Tibial nerve (tissue), 4 donors: ENCODE results near the gene RPL13. TPM values are rescaled to one million over a fixed set of nuclear protein-coding genes. Genes with fewer than 3 reads are reported as not detected.

Experiments
- DNase-seq, 2 donors: peaks; one replicate each; pipeline ENCODE4 v3.0.0-alpha.2; 2019; ENCODE audit warnings: low spot score in 2 of 2
- H3K27ac ChIP-seq, 4 donors: fragments of 200-600 bp; sonication (generic) in 3 of 4; one replicate each; pipeline ENCODE4 v1.5.1; 2017 to 2019; ENCODE audit warnings: mild to moderate bottlenecking in 1 of 4
- H3K27me3 ChIP-seq, 2 donors: fragments of 200-600 bp; sonication (generic) in 1 of 2; one replicate each; pipeline versions ENCODE4 v1.5.1 to v1.6.0; 2017 to 2019
- H3K36me3 ChIP-seq, 3 donors: fragments of 200-600 bp; sonication (generic); one replicate each; pipeline ENCODE4 v1.5.1; 2018 to 2019
- H3K4me1 ChIP-seq, 4 donors: fragments of 200-600 bp; sonication (generic) in 3 of 4; one replicate each; pipeline ENCODE4 v1.5.1; 2017 to 2019
- H3K4me3 ChIP-seq, 4 donors: fragments of 200-600 bp; sonication (generic) in 3 of 4; one replicate each; pipeline ENCODE4 v1.5.1; 2017 to 2019; ENCODE audit warnings: mild to moderate bottlenecking in 1 of 4, moderate library complexity in 1 of 4
- H3K9me3 ChIP-seq, 4 donors: fragments of 200-600 bp; sonication (generic) in 3 of 4; one replicate each; pipeline ENCODE4 v1.5.1; 2017 to 2019
- EP300 ChIP-seq, 2 donors: sonication (generic); formaldehyde crosslinking; IDR thresholded peaks; one replicate each; pipeline ENCODE4 v1.6.1; 2017; ENCODE audit warnings: antibody characterized with exemption in 2 of 2, mild to moderate bottlenecking in 1 of 2
- POLR2A ChIP-seq, 2 donors: fragments of 450-650 bp; IDR thresholded peaks; one replicate each; pipeline ENCODE4 v1.6.1; 2017; ENCODE audit warnings: antibody characterized with exemption in 2 of 2, mild to moderate bottlenecking in 2 of 2, moderate library complexity in 2 of 2
- WGBS, 2 donors: methylation state at CpG; one replicate each; pipeline ENCODE4 v1.1.5; 2018; 5-methylcytosine and 5-hydroxymethylcytosine counted together
- total RNA-seq, 4 donors: library from RNA; depleted of rRNA; stranded (reverse); fragments of >200 nt; gene quantifications; one replicate each; pipeline ENCODE4 v1.1.0, GENCODE V29; 2016
- TF ChIP-seq, protein P1 (sequence below), 5 experiments: fragments of 200-600 bp in 3 of 5; fragments of 450-650 bp in 2 of 5; sonication (generic) in 3 of 5; IDR thresholded peaks; one replicate each; pipeline ENCODE4 v1.5.1; 2016 to 2019; ENCODE audit warnings: antibody characterized with exemption in 5 of 5, mild to moderate bottlenecking in 3 of 5, moderate library complexity in 2 of 5

Gene RPL13
- 1,000 to 10,000 TPM; 5,811 to 9,745 (median 6,935) TPM for total RNA-seq

DNA sequence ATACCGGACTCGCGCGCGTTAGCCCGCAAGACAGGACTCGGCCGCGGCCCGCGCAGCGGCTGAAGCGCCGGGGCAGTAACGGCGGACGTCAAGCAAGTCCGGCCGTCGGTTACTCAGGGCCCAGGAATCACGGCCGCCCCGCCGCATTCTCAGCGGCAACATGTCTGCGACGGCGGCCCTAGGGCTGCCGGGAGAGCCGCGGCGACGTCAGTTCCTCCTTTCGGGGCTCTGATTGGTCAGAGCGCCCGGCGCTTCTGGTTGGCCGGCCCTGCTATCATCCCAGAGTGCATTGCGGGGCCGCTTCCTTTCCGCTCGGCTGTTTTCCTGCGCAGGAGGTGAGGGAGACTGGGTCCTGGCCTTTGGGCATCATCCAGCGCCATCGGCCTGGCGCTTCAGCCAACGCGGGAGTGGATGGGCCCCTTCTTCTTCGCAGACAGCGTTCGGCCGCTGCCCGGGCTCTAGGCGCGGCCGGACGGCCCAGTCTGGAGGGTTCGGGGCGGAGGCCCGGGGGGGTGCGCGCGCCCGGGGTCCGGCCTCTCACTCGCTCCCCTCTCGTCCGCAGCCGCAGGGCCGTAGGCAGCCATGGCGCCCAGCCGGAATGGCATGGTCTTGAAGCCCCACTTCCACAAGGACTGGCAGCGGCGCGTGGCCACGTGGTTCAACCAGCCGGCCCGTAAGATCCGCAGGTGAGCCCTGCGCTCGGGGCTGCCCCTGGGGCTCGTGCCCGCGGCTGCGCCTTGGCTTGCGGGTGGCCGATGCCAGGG is at the start of gene RPL13:
Gene RPL13 (plus strand): TSS at position 305 of the 764 bp plus-strand sequence. CDS start 278 bp downstream, at position 583.
- no peaks in the 10 kb centered on the region for H3K9me3 ChIP-seq
- H3K4me1 ChIP-seq, result peaks cover 0 to 73% (median 28%) of the 10 kb centered on the region in 4 donors
- WGBS, 2 donors, result 0% methylated on average over 49 of the region's 87 CpGs
- DNase-seq, result peak; percentile 89 to 90
- H3K27ac ChIP-seq, result peak within 1 kb of the TSS; percentile 70 to 99 (median 98)
- peaks cover 5 to 61% (median 12%) of the 10 kb centered on the region in 3 donors for H3K36me3 ChIP-seq
- H3K27me3 ChIP-seq, result no peaks in the 10 kb centered on the region
- TF ChIP-seq, protein P1, sequence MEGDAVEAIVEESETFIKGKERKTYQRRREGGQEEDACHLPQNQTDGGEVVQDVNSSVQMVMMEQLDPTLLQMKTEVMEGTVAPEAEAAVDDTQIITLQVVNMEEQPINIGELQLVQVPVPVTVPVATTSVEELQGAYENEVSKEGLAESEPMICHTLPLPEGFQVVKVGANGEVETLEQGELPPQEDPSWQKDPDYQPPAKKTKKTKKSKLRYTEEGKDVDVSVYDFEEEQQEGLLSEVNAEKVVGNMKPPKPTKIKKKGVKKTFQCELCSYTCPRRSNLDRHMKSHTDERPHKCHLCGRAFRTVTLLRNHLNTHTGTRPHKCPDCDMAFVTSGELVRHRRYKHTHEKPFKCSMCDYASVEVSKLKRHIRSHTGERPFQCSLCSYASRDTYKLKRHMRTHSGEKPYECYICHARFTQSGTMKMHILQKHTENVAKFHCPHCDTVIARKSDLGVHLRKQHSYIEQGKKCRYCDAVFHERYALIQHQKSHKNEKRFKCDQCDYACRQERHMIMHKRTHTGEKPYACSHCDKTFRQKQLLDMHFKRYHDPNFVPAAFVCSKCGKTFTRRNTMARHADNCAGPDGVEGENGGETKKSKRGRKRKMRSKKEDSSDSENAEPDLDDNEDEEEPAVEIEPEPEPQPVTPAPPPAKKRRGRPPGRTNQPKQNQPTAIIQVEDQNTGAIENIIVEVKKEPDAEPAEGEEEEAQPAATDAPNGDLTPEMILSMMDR (IDR thresholded peaks at IDR 0.05), result peak in 2 of 5 experiments; percentile 20 to 39
- peak; percentile 94 to 97 for TF ChIP-seq POLR2A (IDR thresholded peaks at IDR 0.05)
- peak; percentile 72 to 98 for TF ChIP-seq EP300 (IDR thresholded peaks at IDR 0.05)
- peak within 1 kb of the TSS; percentile 80 to 96 (median 90) for H3K4me3 ChIP-seq

DNA sequence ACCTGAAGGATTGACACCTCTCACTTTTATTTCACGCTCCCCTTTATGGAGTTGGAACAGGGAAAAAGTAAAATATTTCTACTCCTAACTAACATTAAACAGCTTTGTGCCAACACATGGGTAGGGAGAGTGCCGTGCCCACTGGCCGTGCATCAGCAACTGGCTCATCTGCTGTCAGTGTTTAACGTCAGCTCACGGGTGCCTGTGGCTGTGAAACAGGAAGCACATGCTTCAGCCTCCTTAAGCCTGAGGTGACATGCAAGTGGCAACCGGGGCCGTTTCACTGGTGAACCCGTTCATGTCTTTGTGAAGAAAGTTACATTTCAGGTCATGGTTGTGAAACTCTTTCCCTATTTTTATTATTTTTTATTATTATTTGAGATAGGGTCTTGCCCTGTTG is 49.1 kb upstream of the RPL13 start:
- H3K9me3 ChIP-seq, result no peaks in the 10 kb centered on the region
- H3K27ac ChIP-seq, result no peak overlapping the region
- TF ChIP-seq, protein P1 (IDR thresholded peaks at IDR 0.05), result no peak
- TF ChIP-seq EP300 (IDR thresholded peaks at IDR 0.05), result no peak
- TF ChIP-seq POLR2A (IDR thresholded peaks at IDR 0.05), result no peak
- no peak for DNase-seq
- peaks cover 2 to 61% (median 19%) of the 10 kb centered on the region in 3 donors for H3K36me3 ChIP-seq
- H3K4me3 ChIP-seq, result no peak overlapping the region
- peaks cover 0 to 30% (median 18%) of the 10 kb centered on the region in 4 donors for H3K4me1 ChIP-seq
- H3K27me3 ChIP-seq, result no peaks in the 10 kb centered on the region
- WGBS, 2 donors, result 79 to 86% methylated on average over 8 of the region's 8 CpGs

DNA sequence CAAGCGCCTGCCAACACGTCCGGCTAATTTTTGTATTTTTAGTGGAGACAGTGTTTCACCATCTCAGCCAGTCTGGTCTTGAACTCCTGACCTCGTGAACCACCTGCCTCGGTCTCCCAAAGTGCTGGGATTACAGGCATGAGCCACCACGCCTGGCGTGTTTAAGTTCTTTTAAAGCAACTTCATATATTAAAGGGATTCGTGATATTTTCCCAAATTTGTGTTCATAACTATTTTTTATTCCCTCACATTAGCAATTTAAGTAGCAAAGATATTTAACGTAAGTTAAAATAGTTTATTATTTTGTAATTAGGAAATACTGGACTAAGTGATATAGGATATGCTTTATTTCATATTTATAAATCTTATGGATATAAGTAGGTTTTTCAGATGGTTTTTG is 48.0 kb upstream of the RPL13 start:
- H3K4me1 ChIP-seq, result peaks cover 0 to 19% (median 9%) of the 10 kb centered on the region in 4 donors
- peaks cover 2 to 71% (median 19%) of the 10 kb centered on the region in 3 donors for H3K36me3 ChIP-seq
- no peaks in the 10 kb centered on the region for H3K9me3 ChIP-seq
- no peak overlapping the region for H3K27ac ChIP-seq
- 91 to 93% methylated on average over 9 of the region's 9 CpGs for WGBS, 2 donors
- no peak for DNase-seq
- no peaks in the 10 kb centered on the region for H3K27me3 ChIP-seq
- H3K4me3 ChIP-seq, result no peak overlapping the region
- TF ChIP-seq EP300 (IDR thresholded peaks at IDR 0.05), result no peak
- TF ChIP-seq, protein P1 (IDR thresholded peaks at IDR 0.05), result no peak
- no peak for TF ChIP-seq POLR2A (IDR thresholded peaks at IDR 0.05)

DNA sequence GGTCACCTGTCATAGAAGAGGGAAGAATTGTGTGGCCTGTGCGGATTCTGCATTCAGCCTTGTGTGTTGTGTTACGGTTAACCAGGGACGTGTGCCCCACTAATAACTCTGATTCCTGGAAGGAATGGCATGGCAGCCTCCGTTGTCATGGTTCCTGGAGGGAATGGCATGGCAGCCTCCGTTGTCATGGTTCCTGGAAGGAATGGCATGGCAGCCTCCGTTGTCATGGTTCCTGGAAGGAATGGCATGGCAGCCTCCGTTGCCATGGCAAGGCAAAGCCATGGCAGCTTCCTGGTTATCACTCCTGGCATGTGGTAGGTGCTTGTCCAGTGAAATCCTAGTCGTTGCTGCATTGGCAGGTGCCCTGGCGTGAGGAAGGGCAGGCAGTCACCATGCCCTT is 43.4 kb upstream of the RPL13 start:
- WGBS, 2 donors, result 77 to 98% methylated on average over 6 to 9 of the region's 9 CpGs

More for the DNA sequence above, 43.4 kb upstream of the RPL13 start:
- TF ChIP-seq, protein P1 (IDR thresholded peaks at IDR 0.05), result no peak
- TF ChIP-seq EP300 (IDR thresholded peaks at IDR 0.05), result no peak
- TF ChIP-seq POLR2A (IDR thresholded peaks at IDR 0.05), result no peak
- H3K4me3 ChIP-seq, result no peak overlapping the region
- peaks cover 2 to 98% (median 13%) of the 10 kb centered on the region in 3 donors for H3K36me3 ChIP-seq
- no peak for DNase-seq
- no peak overlapping the region for H3K27ac ChIP-seq
- no peaks in the 10 kb centered on the region for H3K4me1 ChIP-seq
- no peaks in the 10 kb centered on the region for H3K9me3 ChIP-seq
- H3K27me3 ChIP-seq, result no peaks in the 10 kb centered on the region
